BLaER1 (cell line): ENCODE results near the gene UBE2L6.

Experiments used
- H3K27ac ChIP-seq: shearing (Covaris generic); formaldehyde crosslinking; 2 replicates; pipeline ENCODE4 v1.8.1; 2022
- H3K27me3 ChIP-seq: shearing (Covaris generic); formaldehyde crosslinking; 2 replicates; pipeline ENCODE4 v1.8.1; 2022
- H3K36me3 ChIP-seq: shearing (Covaris generic); formaldehyde crosslinking; 2 replicates; pipeline ENCODE4 v1.8.1; 2022
- H3K4me1 ChIP-seq: shearing (Covaris generic); formaldehyde crosslinking; 2 replicates; pipeline ENCODE4 v1.8.1; 2022
- H3K4me2 ChIP-seq: shearing (Covaris generic); formaldehyde crosslinking; 2 replicates; pipeline ENCODE4 v1.8.1; 2022
- H3K4me3 ChIP-seq: shearing (Covaris generic); formaldehyde crosslinking; 2 replicates; pipeline ENCODE4 v1.8.1; 2022
- H3K9ac ChIP-seq: shearing (Covaris generic); formaldehyde crosslinking; 2 replicates; pipeline ENCODE4 v1.8.1; 2022
- H3K9me3 ChIP-seq: shearing (Covaris generic); formaldehyde crosslinking; 2 replicates; pipeline ENCODE4 v1.8.1; 2022
- H4K20me1 ChIP-seq: shearing (Covaris generic); formaldehyde crosslinking; 2 replicates; pipeline ENCODE4 v1.8.1; 2022
- Cebpa-rat ChIP-seq: shearing (Covaris generic); IDR thresholded peaks from 2 replicates; pipeline ENCODE4 v1.8.1; 2022

UBE2L6 gene

GRCh38 chr11:57568330-57568766 lies 876 bp upstream of the UBE2L6 start:
- peak overlapping the region; percentile 83; the same call in 1 of the 2 replicates for H3K9ac ChIP-seq
- peak overlapping the region; percentile 88 for H3K4me3 ChIP-seq
- peak overlapping the region; percentile 78 for H3K4me2 ChIP-seq
- H3K9me3 ChIP-seq, result no peaks in the 10 kb centered on the region
- H3K4me1 ChIP-seq, result peaks cover 57% of the 10 kb centered on the region
- no peaks in the 10 kb centered on the region for H3K36me3 ChIP-seq
- TF ChIP-seq Cebpa-rat, result no peak
- no peaks in the 10 kb centered on the region for H4K20me1 ChIP-seq
- H3K27ac ChIP-seq, result peak overlapping the region; percentile 89
- H3K27me3 ChIP-seq, result no peaks in the 10 kb centered on the region

- TF ChIP-seq Cebpa-rat, result no peak
- H3K4me2 ChIP-seq, result peak overlapping the region; percentile 98
- peak overlapping the region; percentile 77 for H3K27ac ChIP-seq
Observed at GRCh38 chr11:57566905-57567514, 462 bp downstream of the UBE2L6 start.

GRCh38 chr11:57566005-57566904 lies 1.2 kb downstream of the UBE2L6 start:
- H3K36me3 ChIP-seq, result peaks cover 4% of the 10 kb centered on the region; the same call in 1 of the 2 replicates
- H3K4me2 ChIP-seq, result peak overlapping the region; percentile 98
- peaks cover 40% of the 10 kb centered on the region for H3K4me1 ChIP-seq
- peak overlapping the region; percentile 77 for H3K27ac ChIP-seq
- H3K9ac ChIP-seq, result peak overlapping the region; percentile 83
- H3K27me3 ChIP-seq, result no peaks in the 10 kb centered on the region
- peak overlapping the region; percentile 88 for H3K4me3 ChIP-seq
- peaks cover 17% of the 10 kb centered on the region for H4K20me1 ChIP-seq
- H3K9me3 ChIP-seq, result no peaks in the 10 kb centered on the region
- no peak for TF ChIP-seq Cebpa-rat

More at GRCh38 chr11:57566905-57567514, 462 bp downstream of the UBE2L6 start:
- H4K20me1 ChIP-seq, result peaks cover 9% of the 10 kb centered on the region
- H3K36me3 ChIP-seq, result peaks cover 4% of the 10 kb centered on the region; the same call in 1 of the 2 replicates
- H3K9ac ChIP-seq, result peak overlapping the region; percentile 83
- H3K4me1 ChIP-seq, result peaks cover 48% of the 10 kb centered on the region
- no peaks in the 10 kb centered on the region for H3K9me3 ChIP-seq
- H3K27me3 ChIP-seq, result no peaks in the 10 kb centered on the region
- H3K4me3 ChIP-seq, result peak overlapping the region; percentile 88

GRCh38 chr11:57562596-57562995 lies 4.9 kb downstream of the UBE2L6 start:
- TF ChIP-seq Cebpa-rat, result no peak
- Histone ChIP-seq H3K4me1 (peaks cover 19% of the 10 kb centered on the region), H3K4me2 (no peak overlapping the region), H3K36me3 (peaks cover 35% of the 10 kb centered on the region), H3K9ac (no peak overlapping the region), H3K9me3 (no peaks in the 10 kb centered on the region), H3K27ac (no peak overlapping the region), H3K4me3 (no peak overlapping the region), H3K27me3 (no peaks in the 10 kb centered on the region), H4K20me1 (peaks cover 31% of the 10 kb centered on the region)

GRCh38 chr11:57560146-57560545 lies 7.3 kb downstream of the UBE2L6 start:
- Histone ChIP-seq H3K4me3 (no peak overlapping the region), H3K9me3 (no peaks in the 10 kb centered on the region), H4K20me1 (peaks cover 31% of the 10 kb centered on the region), H3K27ac (no peak overlapping the region), H3K4me2 (no peak overlapping the region), H3K9ac (no peak overlapping the region), H3K36me3 (peaks cover 60% of the 10 kb centered on the region), H3K4me1 (peaks cover 4% of the 10 kb centered on the region), H3K27me3 (no peaks in the 10 kb centered on the region)
- no peak for TF ChIP-seq Cebpa-rat

GRCh38 chr11:57556041-57556440 lies 11.4 kb downstream of the UBE2L6 start:
- Histone ChIP-seq H3K9me3 (no peaks in the 10 kb centered on the region), H4K20me1 (peaks cover 12% of the 10 kb centered on the region; the same call in 1 of the 2 replicates), H3K27me3 (no peaks in the 10 kb centered on the region), H3K36me3 (peaks cover 94% of the 10 kb centered on the region), H3K9ac (no peak overlapping the region), H3K27ac (no peak overlapping the region), H3K4me3 (no peak overlapping the region), H3K4me1 (no peaks in the 10 kb centered on the region), H3K4me2 (no peak overlapping the region)
- TF ChIP-seq Cebpa-rat, result no peak

GRCh38 chr11:57555393-57555792 lies 12.1 kb downstream of the UBE2L6 start:
- no peaks in the 10 kb centered on the region for H3K27me3 ChIP-seq
- H3K36me3 ChIP-seq, result peaks cover 98% of the 10 kb centered on the region
- no peaks in the 10 kb centered on the region for H3K9me3 ChIP-seq
- peaks cover 6% of the 10 kb centered on the region; the same call in 1 of the 2 replicates for H4K20me1 ChIP-seq
- no peak overlapping the region for H3K9ac ChIP-seq
- H3K4me3 ChIP-seq, result no peak overlapping the region
- no peak overlapping the region for H3K27ac ChIP-seq
- no peak overlapping the region for H3K4me2 ChIP-seq
- H3K4me1 ChIP-seq, result no peaks in the 10 kb centered on the region
- TF ChIP-seq Cebpa-rat, result no peak

GRCh38 chr11:57552479-57552878 lies 15.0 kb downstream of the UBE2L6 start:
- peaks cover 89% of the 10 kb centered on the region for H3K36me3 ChIP-seq
- H3K4me2 ChIP-seq, result no peak overlapping the region
- no peak overlapping the region for H3K27ac ChIP-seq
- no peak for TF ChIP-seq Cebpa-rat
- H3K9me3 ChIP-seq, result no peaks in the 10 kb centered on the region
- H3K27me3 ChIP-seq, result no peaks in the 10 kb centered on the region
- H4K20me1 ChIP-seq, result no peaks in the 10 kb centered on the region
- no peak overlapping the region for H3K4me3 ChIP-seq
- peaks cover 10% of the 10 kb centered on the region for H3K4me1 ChIP-seq
- no peak overlapping the region for H3K9ac ChIP-seq

- peaks cover 84% of the 10 kb centered on the region for H3K36me3 ChIP-seq
- TF ChIP-seq Cebpa-rat, result no peak
- peaks cover 15% of the 10 kb centered on the region for H3K4me1 ChIP-seq
- no peak overlapping the region for H3K9ac ChIP-seq
- no peak overlapping the region for H3K27ac ChIP-seq
- no peaks in the 10 kb centered on the region for H3K27me3 ChIP-seq
- no peak overlapping the region for H3K4me3 ChIP-seq
- no peaks in the 10 kb centered on the region for H3K9me3 ChIP-seq
- H4K20me1 ChIP-seq, result no peaks in the 10 kb centered on the region
- H3K4me2 ChIP-seq, result no peak overlapping the region
Observed at GRCh38 chr11:57551941-57552340, 15.5 kb downstream of the UBE2L6 start.

- Histone ChIP-seq H3K9me3 (no peaks in the 10 kb centered on the region), H3K4me2 (no peak overlapping the region), H3K4me1 (peaks cover 17% of the 10 kb centered on the region), H3K4me3 (no peak overlapping the region), H3K9ac (no peak overlapping the region), H3K27me3 (no peaks in the 10 kb centered on the region), H3K27ac (no peak overlapping the region), H3K36me3 (peaks cover 64% of the 10 kb centered on the region), H4K20me1 (no peaks in the 10 kb centered on the region)
- no peak for TF ChIP-seq Cebpa-rat
Observed at GRCh38 chr11:57549983-57550382, 17.5 kb downstream of the UBE2L6 start.
